ENCODE data around the gene CENATAC. TPM values are rescaled to one million over a fixed set of nuclear protein-coding genes. Genes with fewer than 3 reads are reported as not detected.
"Not testable (repeated sequence)": the region's sequence is repeated elsewhere in the genome, so short reads cannot be mapped to it uniquely, and the experiment has no call there.

CENATAC gene
- 52.8 TPM for polyA plus RNA-seq (ENCODE audit: insufficient read length)
- long read RNA-seq, donor 1, partial matches to known transcripts = 54 of 100 reads
- long read RNA-seq, donor 1, other reads (novel, unspliced or antisense) = 43 of 100 reads
- long read RNA-seq, donor 2, partial matches to known transcripts = 4,090 of 4,315 reads
- long read RNA-seq, donor 2, other reads (novel, unspliced or antisense) = 225 of 4,315 reads
- long read RNA-seq, donor 3, partial matches to known transcripts = 3,027 of 3,220 reads
- long read RNA-seq, donor 3, other reads (novel, unspliced or antisense) = 192 of 3,220 reads
- long read RNA-seq, donor 4, partial matches to known transcripts = 1,474 of 1,511 reads
- long read RNA-seq, donor 4, other reads (novel, unspliced or antisense) = 37 of 1,511 reads
- long read RNA-seq, donor 5, partial matches to known transcripts = 9,154 of 9,532 reads
- long read RNA-seq, donor 5, other reads (novel, unspliced or antisense) = 376 of 9,532 reads
- long read RNA-seq, donor 6, partial matches to known transcripts = 5,453 of 5,705 reads
- long read RNA-seq, donor 6, other reads (novel, unspliced or antisense) = 250 of 5,705 reads
- long read RNA-seq, donor 7, partial matches to known transcripts = 6,646 of 6,976 reads
- long read RNA-seq, donor 7, other reads (novel, unspliced or antisense) = 325 of 6,976 reads
- long read RNA-seq, donor 8, partial matches to known transcripts = 2,050 of 2,176 reads
- long read RNA-seq, donor 8, other reads (novel, unspliced or antisense) = 124 of 2,176 reads

GRCh38 chr11:118997627-118998387, at the start of gene CENATAC:
TSS of gene CENATAC (plus strand) at chr11:118998138. CDS start at chr11:118998198, 60 bp downstream.
- peak; percentile 91 for DNase-seq

GRCh38 chr11:118953265-118953664, 44.7 kb upstream of the CENATAC start:
- no peak for DNase-seq

- not testable (repeated sequence) for DNase-seq
These were observed 44.0 kb upstream of the CENATAC start for GRCh38 chr11:118953976-118954375.

GRCh38 chr11:118956094-118956846, 41.7 kb upstream of the CENATAC start, which contains the start of gene UPK2:
TSS of gene UPK2 (plus strand) at chr11:118956298. CDS start at chr11:118956351, 53 bp downstream.
- DNase-seq = peak; percentile 69

- DNase-seq = no peak
These were observed 41.0 kb upstream of the CENATAC start for GRCh38 chr11:118956847-118957469.

- no peak for DNase-seq
These were observed 40.4 kb upstream of the CENATAC start for GRCh38 chr11:118957549-118957948.

GRCh38 chr11:118957968-118958367, 40.0 kb upstream of the CENATAC start:
- no peak for DNase-seq

GRCh38 chr11:118958577-118958976, 39.4 kb upstream of the CENATAC start:
- no peak for DNase-seq

GRCh38 chr11:118961189-118961588, 36.7 kb upstream of the CENATAC start:
- DNase-seq = no peak

- no peak for DNase-seq
These were observed 36.3 kb upstream of the CENATAC start for GRCh38 chr11:118961591-118961990.

GRCh38 chr11:118969508-118969907, 28.4 kb upstream of the CENATAC start:
- not testable (repeated sequence) for DNase-seq

GRCh38 chr11:118971646-118972045, 26.3 kb upstream of the CENATAC start, which contains the start of gene FOXR1:
TSS of gene FOXR1 (plus strand) at chr11:118971761. CDS start at chr11:118971932, 171 bp downstream.
- DNase-seq = no peak

- no peak for DNase-seq
These were observed 24.0 kb upstream of the CENATAC start for GRCh38 chr11:118973985-118974384.

GRCh38 chr11:118975771-118976709, 21.9 kb upstream of the CENATAC start:
- no peak for DNase-seq

- no peak for DNase-seq
These were observed 18.5 kb upstream of the CENATAC start for GRCh38 chr11:118979434-118979833.

- no peak for DNase-seq
These were observed 17.6 kb upstream of the CENATAC start for GRCh38 chr11:118980191-118980881.

- not testable (repeated sequence) for DNase-seq
These were observed 13.6 kb upstream of the CENATAC start for GRCh38 chr11:118984337-118984736.

GRCh38 chr11:118984825-118985224, 13.1 kb upstream of the CENATAC start:
- DNase-seq = no peak

- no peak for DNase-seq
These were observed 9.7 kb upstream of the CENATAC start for GRCh38 chr11:118988280-118988679.
